HG03280 (cell line): ENCODE measurements around the gene C11orf24.
"Not testable (repeated sequence)": the region's sequence is repeated elsewhere in the genome, so short reads cannot be mapped to it uniquely, and the experiment has no call there.

Experiments used
- ATAC-seq: cut with Tn5 transposase; IDR thresholded peaks from one replicate; pipeline ENCODE4 v1.9.1; 2021; ENCODE audit warnings: mild to moderate bottlenecking, moderate library complexity; ENCODE audit not compliant: unreplicated experiment

C11orf24 gene

GRCh38 chr11:68300076-68300830 is 28.5 kb upstream of the C11orf24 start:
- no peak for ATAC-seq

DNA sequence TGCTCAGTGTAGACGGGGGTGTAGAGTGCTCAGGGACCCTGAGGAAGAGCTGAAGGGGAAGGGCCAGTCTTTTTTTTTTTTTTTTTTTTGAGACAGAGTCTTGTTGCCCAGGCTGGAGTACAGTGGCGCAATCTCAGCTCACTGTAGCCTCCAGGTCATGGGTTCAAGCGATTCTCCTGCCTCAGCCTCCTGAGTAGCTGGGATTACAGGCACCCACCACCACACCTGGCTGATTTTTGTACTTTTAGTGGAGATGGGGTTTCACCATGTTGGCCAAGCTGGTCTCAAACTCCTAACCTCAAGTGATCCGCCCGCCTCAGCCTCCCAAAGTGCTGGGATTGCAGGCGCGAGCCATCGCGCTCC is 27.7 kb upstream of the C11orf24 start:
- ATAC-seq: not testable (repeated sequence)

GRCh38 chr11:68298659-68299516 is 27.1 kb upstream of the C11orf24 start:
- ATAC-seq: no peak

- ATAC-seq: peak; percentile 75
These were observed 26.3 kb upstream of the C11orf24 start for GRCh38 chr11:68297812-68298658.

GRCh38 chr11:68297494-68297811 is 25.7 kb upstream of the C11orf24 start:
- ATAC-seq: no peak

GRCh38 chr11:68297052-68297378 is 25.2 kb upstream of the C11orf24 start:
- no peak for ATAC-seq

DNA sequence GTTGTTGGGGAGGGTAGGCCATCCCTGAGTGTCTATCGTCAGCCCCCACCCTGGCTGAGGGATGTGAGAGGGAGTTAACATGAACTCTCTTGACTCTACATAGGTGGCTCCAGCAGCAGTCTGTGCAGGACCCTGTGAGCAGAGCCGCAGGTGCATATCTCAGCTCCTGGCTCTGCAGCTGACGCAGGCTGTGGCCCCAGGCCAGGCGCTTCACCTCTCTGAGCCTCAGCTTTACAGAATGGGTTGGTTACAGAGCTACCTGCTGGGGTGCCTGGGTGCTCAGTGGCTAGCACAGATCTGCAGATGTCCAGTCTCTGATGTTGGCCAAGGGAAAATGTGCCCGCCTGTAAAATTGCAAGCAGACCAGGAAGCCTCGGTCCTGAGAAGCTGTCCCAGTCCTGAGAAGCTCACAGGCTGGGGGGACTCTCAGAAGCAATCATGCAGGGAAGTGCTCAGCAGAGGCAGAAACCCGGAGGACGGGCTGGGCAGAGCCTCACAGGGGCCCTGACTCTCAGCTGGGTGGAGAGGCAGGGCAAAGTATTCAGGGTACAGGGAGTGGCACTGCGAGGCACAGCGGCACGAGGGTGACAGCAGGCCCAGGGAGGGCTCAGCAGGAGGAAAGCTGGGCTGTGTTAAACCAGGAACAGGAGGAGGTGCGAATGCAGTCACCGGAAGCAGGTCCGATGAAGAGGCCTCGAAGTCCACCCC is 24.7 kb upstream of the C11orf24 start:
- no peak for ATAC-seq

GRCh38 chr11:68295940-68296339 is 24.2 kb upstream of the C11orf24 start:
- ATAC-seq: no peak

DNA sequence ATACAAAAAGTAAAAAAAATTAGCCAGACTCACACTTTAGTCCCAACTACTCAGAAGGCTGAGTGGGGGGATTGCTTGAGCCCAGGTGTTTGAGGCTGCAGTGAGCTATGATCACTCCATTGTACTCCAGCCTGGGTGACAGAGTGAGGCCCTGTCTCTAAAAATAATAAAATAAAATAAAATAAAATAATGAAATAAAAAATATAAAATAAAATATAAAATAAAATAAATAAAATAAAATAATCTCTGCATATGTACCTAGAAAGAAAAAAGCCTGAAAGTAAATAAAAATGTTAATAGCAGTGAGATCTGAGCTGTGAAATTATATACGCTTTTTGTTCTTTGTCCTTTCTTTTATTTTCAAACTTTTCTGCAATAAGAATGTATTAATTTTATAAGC is 23.5 kb upstream of the C11orf24 start:
- ATAC-seq: no peak

- ATAC-seq: no peak
These were observed 21.9 kb upstream of the C11orf24 start for GRCh38 chr11:68293708-68294107.

GRCh38 chr11:68289456-68289855 is 17.7 kb upstream of the C11orf24 start:
- no peak for ATAC-seq

DNA sequence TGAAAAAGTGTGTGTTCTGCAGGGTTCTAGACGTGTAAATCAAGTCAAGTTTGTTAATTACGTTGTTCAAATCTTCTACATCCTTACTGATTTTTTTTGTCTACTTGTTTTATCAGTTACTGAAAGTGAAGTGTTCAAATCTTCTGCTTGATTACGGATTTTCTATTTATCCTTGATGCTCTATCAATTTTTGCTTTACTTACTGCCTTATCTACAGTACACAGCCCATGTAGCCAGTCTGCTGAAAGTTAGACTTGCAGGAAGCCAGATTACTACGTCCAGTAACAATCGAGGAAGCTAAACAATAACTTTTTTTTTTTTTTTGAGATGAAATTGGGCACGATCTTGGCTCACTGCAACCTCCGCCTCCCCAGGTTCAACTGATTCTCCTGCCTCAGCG is 15.6 kb upstream of the C11orf24 start:
- no peak for ATAC-seq

DNA sequence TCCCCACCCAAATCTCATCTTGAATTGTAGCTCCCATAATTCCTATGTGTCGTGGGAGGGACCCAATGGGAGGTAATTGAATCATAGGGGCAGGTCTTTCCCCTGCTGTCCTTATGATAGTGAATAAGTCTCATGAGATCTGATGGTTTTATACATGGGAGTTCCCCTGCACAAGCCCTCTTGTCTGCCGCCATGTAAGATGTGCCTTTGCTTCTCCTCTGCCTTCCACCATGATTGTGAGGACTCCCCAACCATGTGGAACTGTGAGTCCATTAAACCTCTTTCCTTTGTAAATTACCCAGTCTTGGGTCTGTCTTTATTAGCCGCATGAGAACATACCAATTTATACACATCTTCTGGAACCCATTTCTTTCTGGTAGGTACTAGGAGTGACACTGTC is 12.8 kb upstream of the C11orf24 start:
- not testable (repeated sequence) for ATAC-seq

DNA sequence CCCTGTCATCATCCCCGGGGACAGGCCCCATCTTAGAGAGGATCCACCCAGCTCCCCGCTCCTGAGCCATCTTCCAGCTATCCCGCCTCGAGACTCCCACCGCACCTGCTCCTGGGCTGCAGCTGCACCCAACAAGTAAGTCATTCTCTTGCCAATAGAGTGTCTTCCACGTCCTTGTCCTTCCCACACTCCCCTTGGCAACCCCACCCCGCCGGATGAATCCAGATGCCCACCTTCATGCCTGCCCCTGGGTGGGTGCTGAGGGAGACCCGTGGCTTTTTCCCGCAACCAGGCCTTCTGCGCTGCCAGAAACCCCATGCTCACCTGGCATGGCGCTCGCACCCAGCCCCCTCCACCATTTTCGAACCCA is 11.1 kb upstream of the C11orf24 start:
- no peak for ATAC-seq

GRCh38 chr11:68282141-68282860 is 10.5 kb upstream of the C11orf24 start:
- peak; percentile 88 for ATAC-seq

- no peak for ATAC-seq
These were observed 7.9 kb upstream of the C11orf24 start for GRCh38 chr11:68279676-68280075.

DNA sequence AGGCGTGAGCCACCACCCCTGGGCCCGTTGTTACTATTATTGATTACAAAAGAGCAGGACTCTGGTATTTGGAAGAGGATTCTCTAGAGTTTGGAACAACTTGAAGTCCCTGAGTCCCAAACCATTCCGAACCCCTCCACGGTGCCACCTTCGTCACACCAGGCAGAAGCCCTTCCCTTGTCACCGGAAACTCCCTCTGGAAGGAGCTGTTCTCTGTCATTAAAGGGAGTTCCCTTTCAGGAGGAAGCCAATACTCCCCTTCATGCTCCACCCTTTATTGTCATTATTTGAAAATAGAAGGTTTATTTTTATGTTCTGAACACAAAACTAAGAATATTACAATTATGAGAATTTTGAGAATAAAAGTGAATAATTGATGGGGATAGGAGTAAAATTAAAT is 5.1 kb upstream of the C11orf24 start:
- ATAC-seq: no peak

GRCh38 chr11:68275721-68276507 is 4.1 kb upstream of the C11orf24 start:
- ATAC-seq: no peak

GRCh38 chr11:68274306-68274705 is 2.5 kb upstream of the C11orf24 start:
- ATAC-seq: no peak
